SKM-1 (cell line): ENCODE data around the gene ZEB1.
"Not testable (repeated sequence)": the region's sequence is repeated elsewhere in the genome, so short reads cannot be mapped to it uniquely, and the experiment has no call there.

Source experiments
- DNase-seq: peaks from one replicate; lab custom pipeline; 2025; ENCODE audit not compliant: unreplicated experiment; lab: John Stamatoyannopoulos, UW

The ZEB1 gene

DNA sequence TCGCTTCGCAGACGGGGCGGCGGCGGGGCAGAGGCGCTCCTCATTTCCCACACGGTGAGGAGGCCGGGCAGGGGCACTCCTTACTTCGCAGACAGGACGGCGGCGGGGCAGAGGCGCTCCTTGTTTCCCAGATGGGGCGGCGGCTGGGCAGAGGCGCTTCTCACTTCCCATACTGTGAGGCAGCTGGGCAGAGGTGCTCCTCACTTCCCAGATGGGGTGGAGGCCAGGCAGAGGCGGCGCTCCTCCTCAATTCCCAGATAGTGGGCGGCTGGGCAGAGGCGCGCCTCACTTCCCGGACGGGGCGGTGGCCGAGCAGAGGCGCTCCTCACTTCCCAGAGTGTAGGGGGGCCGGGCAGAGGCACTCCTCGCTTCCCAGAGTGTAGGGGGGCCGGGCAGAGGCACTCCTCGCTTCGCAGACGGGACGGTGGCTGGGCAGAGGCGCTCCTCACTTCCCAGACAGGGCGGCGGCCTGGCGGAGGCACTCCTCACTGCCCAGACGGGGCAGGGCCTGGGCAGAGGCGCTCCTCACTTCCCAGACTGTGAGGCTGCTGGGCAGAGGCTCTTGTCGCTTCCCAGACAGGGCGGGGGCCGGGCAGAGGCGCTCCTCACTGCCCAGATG is 43.1 kb downstream of the ZEB1 start:
- no peak for DNase-seq

DNA sequence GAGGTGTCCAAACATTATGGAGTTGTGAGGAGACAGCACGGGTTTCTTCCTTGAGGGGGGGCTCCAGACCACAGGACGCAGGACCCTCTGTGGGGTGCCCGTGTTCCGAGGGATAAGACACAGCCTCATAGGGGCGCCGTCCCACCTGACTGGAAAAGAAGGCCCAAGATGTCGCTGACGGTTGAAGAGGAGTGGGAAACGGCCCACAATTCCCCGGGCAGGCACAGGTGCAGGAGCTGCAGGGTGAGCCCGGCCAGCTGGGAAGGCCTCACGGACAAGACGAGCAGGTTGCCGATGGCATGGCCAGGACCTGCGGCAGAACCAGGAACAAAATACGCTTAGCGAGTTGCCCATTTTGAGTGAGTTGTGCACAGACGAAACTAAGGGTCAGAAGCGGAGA is 44.7 kb downstream of the ZEB1 start:
- DNase-seq: not testable (repeated sequence)

DNA sequence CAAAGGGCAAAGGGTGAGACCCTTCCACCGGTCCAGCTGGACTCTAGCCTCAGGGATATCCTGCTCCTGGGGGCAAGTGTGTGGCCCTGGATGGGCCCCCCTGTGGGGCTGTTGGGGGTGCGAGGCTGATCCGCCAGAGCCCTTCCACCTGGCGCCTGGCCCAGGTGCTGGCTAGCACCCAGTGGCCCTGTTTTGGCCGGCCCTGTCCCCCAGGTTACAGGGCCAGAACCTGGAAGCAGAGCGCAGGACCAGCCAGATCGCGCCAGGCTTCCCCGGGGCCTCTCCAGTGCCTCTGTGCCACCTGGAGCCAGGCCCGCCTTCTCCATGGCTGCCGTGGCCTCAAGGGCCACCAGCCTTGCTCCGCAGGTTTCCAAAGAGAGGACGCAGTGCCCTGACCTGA is 45.2 kb downstream of the ZEB1 start:
- DNase-seq: not testable (repeated sequence)

DNA sequence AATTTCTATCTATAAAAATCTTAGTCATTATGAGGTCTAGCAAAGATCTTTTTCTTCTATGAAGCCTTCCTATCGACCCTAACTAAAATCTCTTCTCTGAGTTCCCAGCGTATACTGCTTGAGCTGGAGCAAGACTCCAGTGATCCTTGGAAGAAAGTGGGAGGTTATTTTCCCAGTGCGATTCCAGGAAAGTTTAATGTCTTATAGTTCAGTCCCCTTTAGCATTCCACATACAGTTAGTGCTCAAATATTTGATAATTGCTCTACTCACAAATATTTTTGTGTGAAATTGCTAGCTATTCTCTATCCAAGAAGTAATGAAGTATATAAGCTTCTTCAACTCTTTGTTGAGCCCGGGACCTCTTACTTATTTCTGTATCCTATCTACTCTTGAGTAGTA is 47.7 kb downstream of the ZEB1 start:
- DNase-seq: no peak

DNA sequence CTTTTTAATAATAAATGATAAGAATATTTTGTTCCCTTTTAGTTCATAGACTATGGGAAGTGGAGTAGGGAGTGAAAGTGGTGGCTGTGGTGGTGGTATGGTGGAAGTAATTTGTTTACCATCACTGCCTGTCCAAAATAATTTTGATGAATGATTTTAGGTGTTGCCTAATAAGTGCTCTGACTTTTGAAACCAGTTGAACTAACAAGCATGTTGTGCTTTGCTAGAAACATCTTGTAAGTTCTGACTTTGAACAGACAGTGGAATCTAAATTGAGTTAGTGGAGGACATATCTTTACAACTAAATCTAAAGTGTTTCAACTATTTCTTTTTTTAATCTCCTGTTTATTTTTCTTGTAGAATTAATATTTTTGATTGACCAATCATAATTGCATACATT is 49.7 kb downstream of the ZEB1 start:
- no peak for DNase-seq

DNA sequence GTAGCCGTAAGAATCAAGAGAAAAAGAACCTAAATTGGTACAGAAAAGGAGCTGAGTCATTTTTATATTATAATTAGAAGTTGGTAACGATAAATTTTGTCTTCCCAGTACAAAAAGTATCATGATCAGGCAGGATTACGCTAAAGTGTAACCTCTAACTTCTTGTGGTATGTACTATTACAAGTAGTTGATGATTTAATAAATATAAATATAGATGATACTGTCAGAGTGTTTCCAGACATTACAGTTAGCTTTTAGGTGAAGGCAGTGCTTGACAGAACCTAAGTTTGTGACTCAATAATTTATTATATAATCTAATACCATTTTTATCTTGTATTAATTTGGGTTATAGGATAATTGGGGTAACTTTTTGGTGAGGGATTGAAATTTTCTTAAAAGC is 53.4 kb downstream of the ZEB1 start:
- no peak for DNase-seq

DNA sequence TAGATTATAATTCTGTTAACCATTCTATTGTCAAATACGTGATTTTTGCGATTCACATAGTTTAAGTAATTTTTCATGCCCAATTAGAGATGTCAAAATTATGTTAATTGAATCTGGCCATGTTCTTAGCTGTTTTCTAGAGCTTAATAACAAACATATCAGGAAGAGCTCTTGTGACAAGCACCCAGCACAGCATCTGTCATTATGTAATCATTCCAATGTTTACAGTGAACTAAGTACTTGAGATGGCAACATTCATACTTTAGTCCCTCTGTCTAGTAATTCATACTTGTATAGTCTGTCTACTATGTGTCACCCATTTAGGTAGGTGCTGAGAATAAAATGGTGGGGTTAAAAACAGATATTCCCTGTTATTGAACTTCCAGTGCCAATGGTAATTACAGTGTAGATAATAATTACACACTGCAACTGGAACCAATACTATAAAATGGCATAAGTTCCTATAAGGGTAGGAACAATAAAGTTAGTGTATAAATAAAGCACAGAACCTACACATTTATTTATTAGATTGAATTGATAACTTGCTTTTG is 55.2 kb downstream of the ZEB1 start:
- DNase-seq: no peak

DNA sequence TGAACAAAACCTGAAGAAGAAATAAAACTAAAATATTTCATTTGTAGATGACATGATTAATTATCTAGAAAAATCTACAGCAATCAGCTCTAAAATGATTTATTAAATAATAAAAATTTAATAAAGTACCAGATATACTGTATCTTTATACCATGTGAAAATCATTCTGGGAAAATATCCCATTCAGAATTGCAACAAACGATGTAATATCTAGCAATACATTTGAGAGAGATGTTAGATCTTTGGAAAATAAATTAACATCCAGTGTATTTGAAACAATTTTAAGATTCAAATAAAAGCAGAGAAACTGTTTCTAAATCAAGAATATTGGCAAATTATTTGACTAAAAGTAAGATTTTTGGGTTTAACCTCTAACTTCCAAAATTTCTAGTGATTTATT is 62.2 kb downstream of the ZEB1 start:
- no peak for DNase-seq

DNA sequence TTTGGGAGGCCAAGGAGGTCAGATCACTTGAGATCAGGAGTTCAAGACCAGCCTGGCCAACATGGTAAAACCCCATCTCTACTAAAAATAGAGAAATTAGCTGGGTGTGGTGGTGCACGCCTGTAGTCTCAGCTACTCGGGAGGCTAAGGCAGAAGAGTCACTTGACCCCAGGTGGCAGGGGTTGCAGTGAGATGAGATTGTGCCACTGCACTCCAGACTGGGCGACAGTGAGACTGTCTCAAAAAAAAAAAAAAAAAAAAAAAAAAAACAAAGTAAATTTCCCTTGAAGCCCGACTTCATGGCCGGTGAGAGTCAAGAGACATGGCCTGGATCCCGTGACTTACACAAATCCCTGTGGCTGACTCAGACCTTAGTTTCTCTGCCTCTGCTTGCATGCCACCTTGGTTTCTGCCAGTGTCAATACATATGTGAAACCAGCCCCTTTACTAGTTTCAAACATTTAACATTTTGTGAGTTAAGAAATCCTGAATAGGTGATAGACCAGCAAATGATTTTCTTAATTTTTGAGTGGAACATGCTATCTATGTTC is 62.8 kb downstream of the ZEB1 start:
- DNase-seq: no peak

DNA sequence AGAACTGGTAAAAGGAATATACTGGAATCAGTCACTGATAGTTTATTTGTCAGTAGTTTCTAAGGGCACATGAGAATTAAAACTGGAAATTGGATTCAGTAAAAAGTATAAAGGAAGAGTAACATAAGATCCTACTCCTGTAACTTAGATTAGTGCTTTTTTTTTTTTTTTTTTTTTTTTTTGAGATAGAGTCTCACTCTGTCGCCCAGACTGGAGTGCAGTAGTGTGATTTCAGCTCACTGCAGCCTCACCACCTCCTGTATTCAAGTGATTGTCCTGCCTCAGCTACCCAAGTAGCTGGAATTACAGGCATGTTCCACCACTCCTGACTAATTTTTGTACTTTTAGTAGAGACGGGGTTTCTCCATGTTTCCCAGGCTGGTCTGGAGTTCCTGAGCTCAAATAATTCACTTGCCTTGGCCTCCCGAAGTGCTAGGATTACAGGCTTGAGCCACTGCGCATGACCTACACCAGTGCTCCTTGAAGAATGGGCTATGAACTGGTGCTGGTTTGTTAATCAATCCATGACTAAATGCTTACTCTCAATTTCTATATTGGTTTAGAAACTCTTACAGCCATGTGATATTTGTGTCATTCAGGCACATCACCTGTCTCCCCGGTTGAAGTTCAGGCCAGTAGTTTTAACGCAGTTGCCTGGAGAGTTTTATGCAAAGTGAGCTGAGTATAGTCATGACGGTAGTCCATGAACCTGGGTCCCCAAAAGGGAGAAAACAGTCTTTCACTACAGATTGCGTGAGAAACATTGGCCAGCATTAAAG is 65.0 kb downstream of the ZEB1 start:
- no peak for DNase-seq

DNA sequence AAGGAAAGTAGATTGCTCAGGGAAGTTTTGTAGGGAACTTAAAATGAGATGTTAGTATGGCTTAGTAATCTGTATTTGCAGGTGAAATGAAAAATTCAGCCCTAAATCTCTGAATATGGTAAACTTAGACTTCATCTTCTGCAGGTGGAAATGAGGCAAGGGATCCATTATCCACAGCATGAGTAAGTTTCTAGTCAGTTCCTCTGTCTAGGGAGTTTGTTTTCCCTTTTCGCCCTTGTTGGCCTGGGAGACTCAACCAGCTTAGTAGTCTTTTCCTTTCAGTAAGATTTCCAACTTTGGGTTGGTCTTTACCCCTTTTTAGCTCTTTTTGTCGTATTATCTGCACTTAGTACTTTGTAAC is 65.6 kb downstream of the ZEB1 start:
- DNase-seq: no peak

DNA sequence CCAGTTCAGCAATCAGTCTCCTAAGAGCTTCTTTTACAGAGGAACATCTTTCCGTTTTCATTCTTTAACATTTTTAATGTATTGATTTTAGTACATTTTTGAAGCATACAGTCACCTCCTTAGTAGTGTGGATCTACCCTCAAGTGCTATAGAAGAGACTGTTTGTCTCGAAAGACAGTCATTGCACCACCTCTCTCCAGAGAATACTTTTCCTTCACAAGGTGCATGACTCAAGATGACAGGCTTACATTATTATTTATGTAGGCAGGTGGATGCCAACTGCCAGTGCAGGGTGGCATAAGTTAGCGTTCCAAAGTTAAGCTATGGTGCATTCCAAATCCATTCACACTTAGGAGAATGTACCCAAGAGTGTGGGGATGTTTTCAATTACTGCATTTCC is 71.8 kb downstream of the ZEB1 start:
- DNase-seq: no peak

DNA sequence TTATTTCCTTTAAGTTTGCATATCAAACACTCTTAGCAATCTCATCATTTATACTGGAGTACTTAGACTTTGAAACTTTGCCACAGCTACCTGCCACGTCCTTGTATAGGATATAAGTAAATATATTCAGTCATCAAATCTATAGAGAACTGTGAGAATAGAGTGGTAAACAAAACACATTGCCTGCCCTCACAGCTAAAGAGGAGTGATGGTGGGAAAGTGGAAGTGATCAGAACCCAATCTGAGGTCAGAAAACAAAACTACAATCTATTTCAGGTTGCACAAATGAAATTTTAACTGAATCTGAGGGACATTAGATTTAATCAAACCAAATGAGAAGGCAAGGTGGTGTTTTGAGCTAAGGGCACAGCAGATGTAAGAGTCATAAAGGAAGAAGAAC is 74.8 kb downstream of the ZEB1 start:
- DNase-seq: no peak

DNA sequence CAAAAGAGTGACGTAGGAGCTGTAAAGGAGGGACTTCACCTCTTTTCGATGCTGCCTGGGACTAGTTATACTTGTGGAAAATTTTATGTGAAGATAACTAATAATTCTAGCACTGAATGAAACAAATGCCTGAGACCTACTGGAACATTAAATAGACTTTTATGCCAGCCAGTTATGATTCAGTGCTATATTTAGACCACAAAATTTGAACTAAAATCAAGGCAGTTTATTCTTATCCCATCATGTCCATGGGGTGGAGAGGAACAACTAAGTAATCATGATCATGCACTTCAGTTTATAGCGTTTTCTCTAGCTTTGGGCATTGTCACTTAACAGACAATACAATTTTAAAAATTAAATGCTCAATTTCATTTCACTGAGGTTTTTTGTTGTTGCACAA is 76.7 kb downstream of the ZEB1 start:
- no peak for DNase-seq

DNA sequence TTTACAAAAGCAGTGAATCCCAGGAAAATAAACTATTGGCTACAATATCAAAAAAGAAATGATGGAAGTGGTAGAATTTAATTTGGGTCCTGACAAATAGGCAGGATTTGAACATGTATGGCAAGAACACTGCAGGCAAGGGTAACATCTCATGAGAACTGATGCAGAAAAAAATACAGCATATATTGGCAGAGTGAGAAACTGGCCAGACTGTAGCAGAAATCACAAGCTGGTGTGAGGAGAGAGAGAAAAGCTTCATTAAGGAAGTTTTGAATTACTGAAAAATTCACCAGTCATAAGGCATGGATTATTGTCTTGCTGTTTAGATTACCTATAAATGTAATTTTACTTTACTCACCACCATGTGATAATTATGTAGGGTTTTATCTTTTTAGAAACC is 77.4 kb downstream of the ZEB1 start:
- DNase-seq: no peak

DNA sequence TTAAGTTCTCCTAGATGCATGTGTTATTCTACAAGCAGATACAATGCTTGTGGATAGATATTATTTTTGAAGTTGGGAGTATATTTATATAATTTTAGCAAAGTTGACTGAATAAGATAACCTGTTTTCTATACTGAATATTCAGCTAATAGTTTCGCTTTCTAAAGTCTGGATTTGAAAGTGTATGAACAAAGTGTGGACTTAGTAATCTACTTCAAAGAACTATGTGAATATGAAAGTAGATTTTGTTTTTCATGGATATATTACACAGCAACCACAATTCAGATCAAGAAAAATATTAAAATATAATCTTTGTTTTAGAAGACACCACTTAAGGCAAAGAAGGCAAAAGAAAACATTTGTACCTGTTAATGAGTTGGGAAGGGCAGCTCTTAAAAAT is 78.8 kb downstream of the ZEB1 start:
- DNase-seq: no peak

DNA sequence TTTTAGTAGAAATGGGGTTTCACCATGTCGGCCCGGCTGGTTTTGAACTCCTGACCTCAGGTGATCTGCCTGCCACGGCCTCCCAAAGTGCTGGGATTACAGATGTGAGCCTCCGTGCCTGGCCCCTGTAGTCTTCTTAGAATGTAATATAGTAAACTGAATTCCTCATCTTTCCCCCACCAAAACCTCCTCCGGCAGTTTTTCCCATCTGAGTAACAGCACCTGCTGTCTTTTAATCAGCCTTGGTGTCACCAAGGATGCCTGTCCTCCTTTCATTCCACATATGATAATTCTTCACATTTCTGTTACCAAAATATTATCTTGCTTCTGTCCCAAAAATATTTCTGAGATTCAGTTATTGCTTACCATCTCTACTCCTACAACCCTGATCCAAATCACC is 80.2 kb downstream of the ZEB1 start:
- no peak for DNase-seq

DNA sequence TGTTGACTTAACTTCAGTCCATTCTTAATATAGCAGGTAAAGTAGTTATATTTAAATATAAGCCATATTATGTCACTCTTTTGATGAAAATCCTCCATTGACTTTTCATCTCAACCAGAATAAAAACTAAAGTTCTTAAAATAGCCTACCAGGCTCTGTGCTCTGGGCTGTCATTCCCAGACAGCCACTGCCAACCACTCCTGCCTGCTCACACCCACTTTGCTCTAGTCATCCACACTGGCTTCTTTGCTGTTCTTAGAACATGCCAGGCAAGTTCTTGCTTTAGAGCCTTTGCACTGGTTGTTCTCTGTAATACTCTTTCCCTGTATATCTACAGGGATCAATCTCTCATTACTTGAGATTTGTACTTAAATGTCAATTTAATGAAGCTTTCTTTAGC is 80.6 kb downstream of the ZEB1 start:
- no peak for DNase-seq

DNA sequence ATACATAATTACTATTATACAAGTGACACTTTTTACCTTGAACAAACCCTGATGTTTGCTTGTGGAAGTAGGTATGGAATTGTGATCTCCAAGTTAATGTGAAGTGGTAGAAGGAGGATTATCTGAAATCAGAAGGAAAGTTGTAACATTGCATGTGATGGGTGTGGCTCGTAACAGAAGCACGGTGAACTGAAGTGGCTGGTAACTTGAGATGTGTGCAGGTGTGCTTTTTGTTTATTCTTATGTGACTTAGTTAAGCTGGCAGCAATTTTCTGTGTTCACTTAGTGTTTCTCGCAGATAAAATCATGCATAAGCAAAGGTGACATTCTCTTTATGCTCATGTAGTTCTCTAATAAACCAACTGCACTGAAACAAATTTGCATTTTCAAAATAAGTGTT is 82.3 kb downstream of the ZEB1 start:
- DNase-seq: no peak

DNA sequence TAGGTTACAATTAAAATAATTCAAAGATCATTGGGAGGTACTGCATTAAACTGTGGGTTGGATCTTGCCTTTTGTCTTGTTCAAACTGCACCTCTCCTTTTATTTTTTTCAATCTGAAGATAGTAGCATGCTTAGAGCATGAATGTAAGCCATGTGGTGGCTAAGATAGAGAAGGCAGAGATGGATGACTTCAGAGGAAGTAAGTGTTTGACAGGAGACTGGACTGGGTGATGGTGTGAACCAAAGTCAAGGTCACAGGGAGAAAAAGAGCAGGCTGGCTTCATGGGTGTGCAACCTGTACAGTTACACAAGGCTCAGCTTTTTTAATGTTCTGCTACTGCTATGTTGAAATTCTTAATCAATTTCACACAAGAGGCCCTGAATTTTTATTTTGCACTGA is 85.6 kb downstream of the ZEB1 start:
- DNase-seq: no peak

DNA sequence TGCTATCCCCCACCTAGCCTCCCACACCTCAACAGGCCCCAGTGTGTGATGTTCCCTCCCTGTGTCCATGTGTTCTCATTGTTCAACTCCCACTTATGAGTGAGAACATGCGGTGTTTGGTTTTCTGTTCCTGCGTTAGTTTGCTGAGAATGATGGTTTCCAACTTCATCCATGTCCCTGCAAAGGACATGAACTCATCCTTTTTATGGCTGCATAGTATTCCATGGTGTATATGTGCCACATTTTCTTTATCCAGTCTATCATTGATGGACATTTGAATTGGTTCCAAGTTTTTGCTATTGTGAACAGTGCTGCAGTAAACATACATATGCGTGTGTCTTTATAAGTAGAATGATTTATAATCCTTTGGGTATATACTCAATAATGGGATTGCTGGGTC is 86.8 kb downstream of the ZEB1 start:
- DNase-seq: not testable (repeated sequence)

DNA sequence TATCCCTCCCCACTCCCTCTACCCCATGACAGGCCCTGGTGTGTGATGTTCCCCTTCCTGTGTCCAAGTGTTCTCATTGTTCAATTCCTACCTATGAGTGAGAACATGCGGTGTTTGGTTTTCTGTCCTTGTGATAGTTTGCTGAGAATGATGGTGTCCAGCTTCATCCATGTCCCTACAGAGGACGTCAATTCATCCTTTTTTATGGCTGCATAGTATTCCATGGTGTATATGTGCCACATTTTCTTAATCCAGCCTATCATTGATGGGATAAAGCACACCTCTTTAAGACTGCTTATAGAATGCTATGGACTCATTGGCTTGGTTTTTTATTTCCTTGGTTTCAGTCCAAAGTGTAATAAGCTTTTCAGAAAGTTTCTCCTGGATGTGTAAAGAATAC is 93.4 kb downstream of the ZEB1 start:
- DNase-seq: not testable (repeated sequence)
